HG03045 (cell line): ENCODE measurements around the gene DGKI.
"Not testable (repeated sequence)": the region's sequence is repeated elsewhere in the genome, so short reads cannot be mapped to it uniquely, and the experiment has no call there.

ENCODE experiments used
- ATAC-seq: cut with Tn5 transposase; IDR thresholded peaks from one replicate; pipeline ENCODE4 v1.9.1; 2021; ENCODE audit warnings: mild to moderate bottlenecking, moderate library complexity; ENCODE audit not compliant: unreplicated experiment

DGKI gene

GRCh38 chr7:137836541-137836940 lies 10.2 kb downstream of the DGKI start:
- ATAC-seq = no peak

- no peak for ATAC-seq
Measured at GRCh38 chr7:137836113-137836509, 10.7 kb downstream of the DGKI start.

GRCh38 chr7:137835486-137836112 lies 11.2 kb downstream of the DGKI start:
- no peak for ATAC-seq

- ATAC-seq = no peak
Measured at GRCh38 chr7:137834552-137834951, 12.2 kb downstream of the DGKI start.

- not testable (repeated sequence) for ATAC-seq
Measured at GRCh38 chr7:137832990-137833389, 13.8 kb downstream of the DGKI start.

GRCh38 chr7:137832382-137832781 lies 14.4 kb downstream of the DGKI start:
- no peak for ATAC-seq

- ATAC-seq = not testable (repeated sequence)
Measured at GRCh38 chr7:137831555-137831954, 15.2 kb downstream of the DGKI start.

- no peak for ATAC-seq
Measured at GRCh38 chr7:137829337-137829992, 17.3 kb downstream of the DGKI start.

- no peak for ATAC-seq
Measured at GRCh38 chr7:137828456-137828855, 18.3 kb downstream of the DGKI start.

- ATAC-seq = no peak
Measured at GRCh38 chr7:137825489-137825888, 21.3 kb downstream of the DGKI start.

- no peak for ATAC-seq
Measured at GRCh38 chr7:137820677-137821420, 25.9 kb downstream of the DGKI start.

- ATAC-seq = no peak
Measured at GRCh38 chr7:137820156-137820555, 26.6 kb downstream of the DGKI start.

- no peak for ATAC-seq
Measured at GRCh38 chr7:137818036-137818435, 28.7 kb downstream of the DGKI start.

- no peak for ATAC-seq
Measured at GRCh38 chr7:137816696-137817320, 30.0 kb downstream of the DGKI start.

- ATAC-seq = no peak
Measured at GRCh38 chr7:137813541-137813940, 33.2 kb downstream of the DGKI start.

GRCh38 chr7:137810248-137810647 lies 36.5 kb downstream of the DGKI start:
- no peak for ATAC-seq

- no peak for ATAC-seq
Measured at GRCh38 chr7:137804836-137805235, 41.9 kb downstream of the DGKI start.

GRCh38 chr7:137801491-137801890 lies 45.3 kb downstream of the DGKI start:
- ATAC-seq = no peak

- no peak for ATAC-seq
Measured at GRCh38 chr7:137801003-137801402, 45.8 kb downstream of the DGKI start.

GRCh38 chr7:137798073-137798763 lies 48.6 kb downstream of the DGKI start:
- peak; percentile 94 for ATAC-seq

- ATAC-seq = no peak
Measured at GRCh38 chr7:137795211-137795610, 51.6 kb downstream of the DGKI start.
